NCI-H1436 (cell line): ENCODE measurements around the gene TEKTIP1.

Source experiments
- DNase-seq: peaks from one replicate; lab custom pipeline; 2025; lab: John Stamatoyannopoulos, UW

The TEKTIP1 gene

DNA sequence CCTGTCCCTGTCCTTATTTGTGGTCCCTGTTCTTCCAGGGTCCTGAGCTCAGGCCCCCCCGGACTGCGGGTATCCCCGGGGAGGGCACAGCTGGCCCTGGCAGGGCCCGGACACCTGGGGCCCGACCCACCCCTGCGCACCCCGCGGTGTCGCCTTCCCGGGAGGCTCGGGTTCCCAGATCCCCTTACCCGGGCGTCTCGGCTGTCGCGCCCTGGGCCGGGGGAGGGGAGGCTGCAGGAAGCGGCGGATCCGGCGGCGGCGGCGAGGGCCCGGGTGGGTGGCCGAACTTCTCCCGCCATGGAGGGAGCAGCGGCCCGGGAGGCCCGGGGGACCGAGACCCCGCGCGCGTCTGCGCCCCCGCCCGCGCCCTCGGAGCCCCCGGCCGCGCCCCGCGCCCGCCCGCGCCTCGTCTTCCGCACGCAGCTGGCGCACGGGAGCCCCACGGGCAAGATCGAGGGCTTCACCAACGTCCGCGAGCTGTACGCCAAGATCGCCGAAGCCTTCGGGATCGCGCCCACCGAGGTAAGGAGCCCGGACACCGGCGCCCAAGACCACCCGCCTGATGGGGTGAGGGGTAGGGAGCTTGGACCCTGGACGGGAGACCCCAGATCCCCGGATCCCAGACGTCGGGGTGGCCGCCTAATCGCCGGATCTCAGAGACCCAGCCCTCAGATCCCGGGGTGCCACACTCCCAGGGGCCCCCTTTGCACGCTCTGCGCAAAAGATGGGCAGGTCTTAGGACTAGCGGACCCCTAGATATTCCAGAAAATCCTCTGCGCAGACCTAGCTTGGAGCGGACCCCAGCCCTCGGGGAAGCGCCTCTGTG lies 46.5 kb downstream of the TEKTIP1 start, which contains the start of gene GIPC3:
TSS of gene GIPC3 (plus strand) at position 178 of the 826 bp plus-strand sequence. CDS start at position 298, 120 bp downstream.
- DNase-seq = no peak

DNA sequence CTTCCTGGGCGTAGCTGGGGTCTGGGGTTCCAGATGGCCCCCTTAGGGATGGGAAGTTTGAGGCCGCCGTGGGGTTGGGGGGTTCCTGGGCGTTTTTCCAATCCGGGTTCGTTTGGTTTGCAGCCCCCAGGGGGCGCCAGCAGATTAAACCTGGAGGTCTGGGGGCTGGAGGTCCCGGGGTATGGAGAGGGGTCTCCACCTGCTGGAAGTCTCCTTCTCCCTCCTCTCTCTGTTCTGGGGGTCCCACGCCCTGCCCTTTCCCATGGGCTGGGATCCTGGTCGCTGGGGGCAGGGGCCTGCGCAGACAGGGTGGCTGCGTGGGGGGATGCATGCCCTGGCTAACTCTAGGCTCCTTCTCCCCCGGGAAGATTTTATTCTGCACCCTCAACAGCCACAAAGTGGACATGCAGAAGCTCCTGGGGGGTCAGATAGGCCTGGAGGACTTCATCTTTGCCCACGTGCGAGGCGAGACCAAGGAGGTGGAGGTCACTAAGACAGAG lies 47.2 kb downstream of the TEKTIP1 start:
- no peak for DNase-seq

DNA sequence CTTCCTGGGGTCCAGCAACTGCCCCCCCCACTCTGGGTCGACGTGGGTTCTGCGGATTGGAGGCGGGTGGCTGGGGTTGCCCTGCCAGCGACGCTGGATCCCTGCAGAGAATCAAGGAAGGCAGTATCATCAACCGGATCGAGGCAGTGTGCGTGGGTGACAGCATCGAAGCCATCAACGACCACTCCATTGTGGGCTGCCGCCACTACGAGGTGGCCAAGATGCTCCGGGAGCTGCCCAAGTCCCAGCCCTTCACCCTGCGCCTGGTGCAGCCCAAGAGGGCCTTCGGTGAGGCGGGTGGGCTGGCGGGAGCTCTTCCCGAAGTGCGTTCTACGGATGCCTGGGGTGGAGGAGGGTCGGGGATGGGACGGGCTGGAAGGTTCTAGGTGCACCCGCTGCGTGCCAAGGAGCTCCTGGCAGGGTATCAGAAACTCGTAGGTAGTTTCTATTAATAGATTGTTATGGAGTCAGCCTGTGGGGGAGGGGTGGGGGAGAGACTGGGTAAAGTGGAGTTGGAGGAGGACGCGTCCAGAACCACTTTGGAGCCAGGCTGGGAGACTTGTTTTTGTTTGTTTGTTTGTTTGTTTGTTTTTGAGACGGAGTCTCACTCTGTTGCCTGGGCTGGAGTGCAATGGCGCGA lies 47.9 kb downstream of the TEKTIP1 start:
- no peak for DNase-seq

DNA sequence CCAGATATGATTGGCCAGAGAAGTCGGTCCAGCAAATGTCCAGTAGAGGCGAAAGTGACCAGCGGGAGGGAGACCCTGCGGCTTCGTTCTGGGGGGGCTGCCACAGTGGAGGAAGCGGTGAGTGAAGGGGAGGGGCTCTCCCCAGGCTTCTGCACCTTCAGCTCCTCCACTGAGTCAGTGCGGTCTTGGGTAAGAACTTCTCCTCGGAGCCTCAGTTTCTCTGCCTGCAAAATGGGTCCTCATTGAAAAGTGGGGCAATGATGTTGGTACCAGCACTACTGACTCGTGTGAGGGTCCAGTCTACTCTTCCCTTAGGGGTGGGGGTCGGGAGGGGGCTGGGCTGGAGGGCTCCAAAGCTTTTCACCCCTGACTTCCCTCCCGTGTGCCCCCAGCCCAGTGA lies 50.5 kb downstream of the TEKTIP1 start:
- no peak for DNase-seq

DNA sequence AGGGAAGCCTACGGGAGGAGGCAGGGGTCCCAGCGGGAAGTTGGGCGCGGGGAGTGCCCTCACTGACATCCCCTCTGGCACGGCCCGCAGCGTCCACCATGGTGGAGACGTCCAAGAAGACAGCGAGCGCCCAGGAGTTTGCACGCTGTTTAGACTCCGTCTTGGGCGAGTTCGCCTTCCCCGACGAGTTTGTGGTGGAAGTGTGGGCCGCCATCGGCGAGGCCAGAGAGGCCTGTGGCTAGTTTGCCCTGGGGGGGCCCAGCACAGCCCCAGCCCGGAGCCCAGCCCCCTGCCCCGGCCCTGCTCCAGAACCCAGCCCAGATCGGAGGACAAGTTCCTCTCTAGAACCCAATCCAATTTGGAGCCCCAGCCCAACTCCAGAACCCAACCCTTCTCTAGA lies 51.0 kb downstream of the TEKTIP1 start:
- no peak for DNase-seq

DNA sequence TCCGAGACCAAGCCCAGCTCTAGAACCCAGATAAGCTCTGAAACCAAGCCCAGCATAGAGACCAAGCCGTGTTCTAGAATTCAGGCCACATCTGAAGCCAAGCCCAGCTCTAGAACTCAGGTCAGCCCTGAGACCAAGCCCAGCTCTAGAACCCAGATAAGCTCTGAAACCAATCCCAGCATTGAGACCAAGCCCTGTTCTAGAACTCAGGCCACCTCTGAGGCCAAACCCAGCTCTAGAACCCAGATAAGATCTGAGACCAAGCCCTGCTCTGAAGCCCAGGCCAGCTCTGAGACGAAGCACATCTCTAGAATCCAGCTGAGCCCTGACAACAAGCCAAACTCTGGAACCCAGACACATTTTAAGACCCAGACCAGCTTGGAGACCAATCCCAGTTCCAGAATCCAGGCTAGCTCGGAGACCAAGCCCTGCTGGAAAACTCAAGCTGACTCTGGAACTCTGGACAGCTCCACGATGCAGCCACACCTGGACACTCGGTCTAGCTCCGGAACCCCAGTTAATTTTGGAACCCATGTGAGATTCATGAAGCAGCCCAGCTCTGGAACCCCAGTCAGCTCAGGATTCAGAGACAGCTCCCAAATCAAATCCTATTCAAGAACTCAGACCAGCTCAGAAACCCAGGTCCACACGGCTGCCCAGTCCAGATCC lies 52.2 kb downstream of the TEKTIP1 start:
- no peak for DNase-seq

DNA sequence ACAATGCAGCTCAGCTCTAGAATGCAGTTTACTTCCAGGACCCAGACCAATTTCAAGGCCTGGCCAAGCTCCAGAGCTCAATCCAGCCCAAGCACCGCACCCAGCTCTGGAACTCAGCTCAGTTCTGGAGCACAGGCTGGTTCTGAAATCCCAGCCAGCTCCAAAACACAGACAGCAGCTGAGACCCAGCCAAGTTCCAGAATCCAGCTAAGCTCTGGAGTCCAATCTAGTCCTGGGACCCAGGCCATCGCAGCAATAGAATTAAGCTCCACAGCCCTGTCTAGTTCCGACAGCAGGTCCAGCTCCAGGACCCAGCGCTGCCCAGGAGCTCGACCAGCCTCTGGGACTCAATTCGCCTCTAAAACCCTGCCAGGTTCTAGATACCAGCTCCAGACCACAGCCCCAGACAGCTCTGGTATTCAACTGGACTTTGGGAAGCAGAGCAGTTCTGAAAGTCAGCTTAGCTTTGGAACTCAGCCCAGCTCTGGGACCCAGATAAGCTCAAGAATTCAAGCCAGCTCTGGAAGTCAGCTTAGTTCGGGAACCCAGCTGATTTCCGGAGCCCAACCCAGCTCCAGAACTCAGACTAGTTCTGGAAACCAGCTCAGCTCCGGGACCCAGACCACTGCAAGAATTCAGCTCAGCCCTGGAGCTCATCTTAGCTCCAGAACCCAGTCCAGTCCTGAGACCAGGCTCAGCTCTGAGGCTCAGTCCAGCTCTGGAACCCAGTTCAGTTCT lies 53.1 kb downstream of the TEKTIP1 start:
- no peak for DNase-seq

DNA sequence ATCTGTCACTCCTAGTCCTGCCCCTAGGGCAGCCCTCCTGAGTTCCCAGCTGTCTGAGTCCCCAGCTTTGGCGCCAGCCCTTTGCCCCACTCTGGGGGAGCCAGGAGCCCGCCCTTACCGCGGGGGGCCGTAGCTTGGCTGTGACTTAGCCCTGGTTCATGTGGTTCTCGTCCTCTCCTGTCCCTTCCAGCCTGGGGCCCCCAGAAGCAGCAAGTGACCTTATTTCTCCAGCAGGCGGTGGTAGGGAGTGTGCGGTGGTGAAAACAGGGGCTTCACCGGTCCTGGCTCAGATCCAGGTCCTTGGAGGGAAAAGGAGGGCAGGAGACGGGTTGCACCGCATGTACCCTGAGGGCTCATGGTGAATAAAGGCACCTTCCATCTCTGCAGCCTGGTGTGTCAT lies 54.2 kb downstream of the TEKTIP1 start:
- DNase-seq = no peak
